A673 (cell line): Measurements from ENCODE around the gene ARHGAP18. TPM values are rescaled to one million over a fixed set of nuclear protein-coding genes. Genes with fewer than 3 reads are reported as not detected.

Experiments
- BruUV-seq: library from RNA; stranded (reverse); fragments of 400-500 nt; replicated peaks from 2 replicates; lab custom pipeline; 2021; lab: Mats Ljungman, UMichigan
- CTCF ChIA-PET: fragments of 300-600 bp; sonication (Branson Sonifier 250); formaldehyde crosslinking; loops from one replicate; lab custom pipeline; 2022; ENCODE audit warnings: antibody characterized with exemption; lab: Charles Lee
- POLR2A ChIA-PET: fragments of 300-600 bp; sonication (Branson Sonifier 250); formaldehyde crosslinking; loops from one replicate; lab custom pipeline; 2022; ENCODE audit warnings: antibody characterized with exemption; ENCODE audit not compliant: low non-redundant PET; lab: Charles Lee
- DNase-seq: peaks from one replicate; pipeline ENCODE4 v3.0.0-alpha.2; 2015; ENCODE audit warnings: low spot score
- H3K27ac ChIP-seq: fragments of 200-600 bp; sonication (generic); 2 replicates; pipeline ENCODE4 v1.5.1; 2016; ENCODE audit warnings: mixed run types, low read depth, mild to moderate bottlenecking, mixed read lengths, antibody characterized with exemption, low read length; ENCODE audit not compliant: poor library complexity, severe bottlenecking
- H3K27me3 ChIP-seq: fragments of 200-600 bp; sonication (generic); replicated peaks from 2 replicates; pipeline ENCODE4 v1.6.1; 2017; ENCODE audit warnings: mixed run types, low read depth, mild to moderate bottlenecking, mixed read lengths, antibody characterized with exemption, low read length; ENCODE audit not compliant: insufficient read depth, poor library complexity
- H3K36me3 ChIP-seq: fragments of 200-600 bp; sonication (generic); 2 replicates; pipeline ENCODE4 v1.6.1; 2016; ENCODE audit warnings: mixed run types, mild to moderate bottlenecking, mixed read lengths, antibody characterized with exemption, low read length; ENCODE audit not compliant: insufficient read depth, poor library complexity, severe bottlenecking
- H3K4me1 ChIP-seq: fragments of 200-600 bp; sonication (generic); 2 replicates; pipeline ENCODE4 v1.6.1; 2017; ENCODE audit warnings: mixed run types, mild to moderate bottlenecking, mixed read lengths, antibody characterized with exemption, low read length; ENCODE audit not compliant: insufficient read depth, poor library complexity, severe bottlenecking
- H3K4me3 ChIP-seq: fragments of 200-600 bp; sonication (generic); 2 replicates; pipeline ENCODE4 v1.5.1; 2016; ENCODE audit warnings: low read depth, mixed run types, mild to moderate bottlenecking, mixed read lengths, low read length; ENCODE audit not compliant: poor library complexity, severe bottlenecking
- H3K9me3 ChIP-seq: fragments of 200-600 bp; sonication (generic); 2 replicates; pipeline ENCODE4 v1.6.1; 2016; ENCODE audit warnings: mixed run types, low read depth, mild to moderate bottlenecking, mixed read lengths, antibody characterized with exemption, low read length; ENCODE audit not compliant: poor library complexity, severe bottlenecking
- EZH2 ChIP-seq: fragments of 200-600 bp; sonication (generic); IDR thresholded peaks from 2 replicates; pipeline ENCODE4 v1.6.1; 2017; ENCODE audit warnings: borderline replicate concordance, low read depth, mild to moderate bottlenecking, mixed read lengths, antibody characterized with exemption, low read length; ENCODE audit not compliant: poor library complexity, severe bottlenecking
- intact Hi-C: fragments of 100-400 bp; cut with micrococcal nuclease; formaldehyde crosslinking; loops from one replicate; pipeline ENCODE4 v1.10.0; 2022; ENCODE audit not compliant: unreplicated experiment
- total RNA-seq: library from RNA; stranded (reverse); gene quantifications from 2 replicates; pipeline ENCODE4 v1.2.3, GENCODE V29; 2021
- TF ChIP-seq, protein P1 (sequence below): fragments of 300-800, 200-600 bp; sonication (generic); conservative IDR thresholded peaks from 2 replicates; pipeline ENCODE4 v1.5.1; 2017; ENCODE audit warnings: low read depth, mild to moderate bottlenecking, antibody characterized with exemption, low read length, moderate library complexity, mixed read lengths

ARHGAP18 gene
- total RNA-seq, 1 experiment from 2014 or later: 14.2 TPM

DNA sequence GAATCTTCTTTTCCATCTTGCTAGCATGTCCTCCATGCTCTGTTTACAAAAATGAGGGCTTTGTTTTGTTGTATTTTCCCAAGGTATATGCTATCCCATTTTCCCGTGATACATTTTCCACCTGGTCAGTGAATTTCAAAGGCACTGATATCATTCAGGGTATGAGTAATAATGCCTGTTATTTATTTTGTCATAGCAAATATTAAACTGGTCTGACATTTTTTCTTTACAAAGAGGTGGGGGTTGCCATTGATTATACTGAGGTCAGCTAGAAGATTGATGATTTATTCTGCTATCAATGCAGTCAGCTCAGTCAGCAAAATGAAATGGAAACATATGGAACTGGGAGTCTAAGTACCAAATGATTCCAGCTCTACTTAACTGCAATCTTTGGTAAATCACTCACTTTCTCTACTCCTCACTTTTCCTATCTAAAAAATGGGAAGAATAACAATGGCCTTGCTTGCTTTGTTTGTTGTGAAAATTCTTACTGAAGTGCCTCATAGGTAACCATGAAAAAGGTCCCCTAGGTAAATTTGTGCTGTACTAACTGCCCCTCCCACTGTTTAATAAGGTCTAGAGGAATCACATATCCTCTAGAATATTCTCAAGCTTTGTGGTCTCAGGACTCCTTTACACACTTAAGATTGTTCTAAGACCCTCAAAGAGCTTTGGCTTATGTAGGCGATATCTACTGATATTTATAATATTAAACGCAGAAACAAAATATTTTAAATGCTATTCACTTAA, 64.0 kb downstream of the ARHGAP18 start:
- H3K9me3 ChIP-seq: no peaks in the 10 kb centered on the region
- no peaks in the 10 kb centered on the region for H3K27me3 ChIP-seq
- TF ChIP-seq EZH2: no peak
- ChIA-PET CTCF (no interaction called here), POLR2A (no interaction called here)
- H3K4me3 ChIP-seq: no peak overlapping the region
- intact Hi-C loops: no loop called here
- H3K36me3 ChIP-seq: no peaks in the 10 kb centered on the region
- no peak overlapping the region for H3K27ac ChIP-seq
- BruUV-seq: no TSS peak
- peaks cover 35% of the 10 kb centered on the region for H3K4me1 ChIP-seq
- no peak for DNase-seq

DNA sequence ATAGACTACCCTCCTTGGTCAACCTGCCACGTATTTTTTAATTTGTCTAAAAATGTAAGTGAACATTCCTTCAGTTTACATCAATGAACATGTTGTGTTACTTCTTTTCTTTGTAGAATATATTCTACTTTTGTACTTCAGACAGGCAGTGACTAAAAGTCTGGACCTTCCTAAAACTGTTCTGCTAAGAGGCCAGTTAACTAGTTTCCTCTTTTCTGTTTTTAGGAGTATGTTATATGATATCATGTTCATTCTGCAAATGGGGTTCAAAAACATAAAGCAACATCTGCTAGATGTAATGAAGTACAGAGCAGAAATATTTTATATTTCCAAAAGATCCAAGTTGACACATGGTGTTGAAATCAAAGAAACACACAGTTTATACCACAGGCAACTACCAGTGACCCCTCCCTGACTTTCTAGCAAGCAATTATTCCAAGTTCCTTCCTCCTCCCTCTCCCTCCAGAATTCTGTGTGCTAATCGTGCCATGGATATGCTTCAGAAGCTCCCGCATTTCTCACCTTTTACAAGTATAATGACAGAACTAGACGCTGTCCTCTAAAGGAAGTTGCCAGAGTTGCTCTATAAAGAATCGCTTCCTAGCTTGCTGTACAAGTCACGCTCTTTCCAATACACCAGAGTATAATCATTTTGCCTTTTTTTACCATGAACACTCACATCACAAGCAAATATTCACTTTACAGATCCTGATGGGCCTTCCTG, 64.7 kb downstream of the ARHGAP18 start:
- CTCF ChIA-PET: no interaction called here
- intact Hi-C loops: no loop called here

DNA sequence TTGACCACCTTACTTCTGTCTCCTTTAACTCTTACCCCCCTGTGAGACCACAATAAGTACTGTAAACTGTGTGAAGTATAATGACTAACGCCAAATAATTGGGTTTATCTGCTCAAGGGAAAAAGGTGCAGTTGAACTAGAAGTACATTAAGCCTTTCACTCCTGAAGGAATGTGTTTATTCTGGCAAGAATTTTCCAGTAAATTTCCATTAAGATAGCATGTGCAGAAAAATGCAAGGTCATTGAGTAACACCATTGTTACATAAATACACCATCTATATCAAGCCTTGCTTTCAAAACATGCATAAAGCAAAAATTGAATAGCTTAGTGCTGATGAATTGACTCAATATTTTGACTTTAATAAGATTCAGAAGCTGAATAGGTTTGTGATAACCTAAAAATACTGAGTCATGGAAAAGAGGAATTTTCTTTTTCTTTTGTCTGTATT, 65.4 kb downstream of the ARHGAP18 start:
- Histone ChIP-seq H3K27me3 (no peaks in the 10 kb centered on the region), H3K27ac (peak overlapping the region; percentile 36), H3K4me3 (no peak overlapping the region), H3K9me3 (no peaks in the 10 kb centered on the region), H3K4me1 (peaks cover 35% of the 10 kb centered on the region), H3K36me3 (no peaks in the 10 kb centered on the region)
- BruUV-seq: no TSS peak
- no peak for TF ChIP-seq EZH2
- TF ChIP-seq, protein P1, sequence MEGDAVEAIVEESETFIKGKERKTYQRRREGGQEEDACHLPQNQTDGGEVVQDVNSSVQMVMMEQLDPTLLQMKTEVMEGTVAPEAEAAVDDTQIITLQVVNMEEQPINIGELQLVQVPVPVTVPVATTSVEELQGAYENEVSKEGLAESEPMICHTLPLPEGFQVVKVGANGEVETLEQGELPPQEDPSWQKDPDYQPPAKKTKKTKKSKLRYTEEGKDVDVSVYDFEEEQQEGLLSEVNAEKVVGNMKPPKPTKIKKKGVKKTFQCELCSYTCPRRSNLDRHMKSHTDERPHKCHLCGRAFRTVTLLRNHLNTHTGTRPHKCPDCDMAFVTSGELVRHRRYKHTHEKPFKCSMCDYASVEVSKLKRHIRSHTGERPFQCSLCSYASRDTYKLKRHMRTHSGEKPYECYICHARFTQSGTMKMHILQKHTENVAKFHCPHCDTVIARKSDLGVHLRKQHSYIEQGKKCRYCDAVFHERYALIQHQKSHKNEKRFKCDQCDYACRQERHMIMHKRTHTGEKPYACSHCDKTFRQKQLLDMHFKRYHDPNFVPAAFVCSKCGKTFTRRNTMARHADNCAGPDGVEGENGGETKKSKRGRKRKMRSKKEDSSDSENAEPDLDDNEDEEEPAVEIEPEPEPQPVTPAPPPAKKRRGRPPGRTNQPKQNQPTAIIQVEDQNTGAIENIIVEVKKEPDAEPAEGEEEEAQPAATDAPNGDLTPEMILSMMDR: no peak
- POLR2A ChIA-PET: interaction anchor here (0.6 kb wide), 1 partner anchor 690 kb away, joined by 3 read pairs; no protein-coding TSS in a partner anchor
- CTCF ChIA-PET: no interaction called here
- no peak for DNase-seq
- intact Hi-C loops: no loop called here

More for the DNA sequence above, 64.7 kb downstream of the ARHGAP18 start:
- no peak overlapping the region for H3K4me3 ChIP-seq
- no peaks in the 10 kb centered on the region for H3K9me3 ChIP-seq
- no peaks in the 10 kb centered on the region for H3K36me3 ChIP-seq
- DNase-seq: no peak
- H3K4me1 ChIP-seq: peaks cover 35% of the 10 kb centered on the region
- POLR2A ChIA-PET: no interaction called here
- H3K27me3 ChIP-seq: no peaks in the 10 kb centered on the region
- H3K27ac ChIP-seq: peak overlapping the region; percentile 36
- BruUV-seq: no TSS peak
- TF ChIP-seq EZH2: no peak
- TF ChIP-seq, protein P1: no peak
